GM19328 (cell line): ENCODE measurements around the gene ATE1.
"Not testable (repeated sequence)": the region's sequence is repeated elsewhere in the genome, so short reads cannot be mapped to it uniquely, and the experiment has no call there.

Source experiments
- ATAC-seq: cut with Tn5 transposase; IDR thresholded peaks from one replicate; pipeline ENCODE4 v1.9.1; 2021; ENCODE audit warnings: mild to moderate bottlenecking, moderate library complexity; ENCODE audit not compliant: unreplicated experiment

Gene ATE1

GRCh38 chr10:121930268-121931085 is 2.6 kb upstream of the ATE1 start:
- not testable (repeated sequence) for ATAC-seq

- not testable (repeated sequence) for ATAC-seq
Observed at GRCh38 chr10:121929585-121930267, 1.9 kb upstream of the ATE1 start.

- no peak for ATAC-seq
Observed at GRCh38 chr10:121928528-121928884, 675 bp upstream of the ATE1 start.

- ATAC-seq = peak; percentile 48
Observed at GRCh38 chr10:121927318-121927840, 452 bp downstream of the ATE1 start.

GRCh38 chr10:121926671-121927317 is 1.0 kb downstream of the ATE1 start:
- peak; percentile 13 for ATAC-seq

GRCh38 chr10:121926157-121926556 is 1.7 kb downstream of the ATE1 start:
- ATAC-seq = no peak

- ATAC-seq = no peak
Observed at GRCh38 chr10:121921238-121921931, 6.4 kb downstream of the ATE1 start.

- peak; percentile 76 for ATAC-seq
Observed at GRCh38 chr10:121919666-121920065, 8.2 kb downstream of the ATE1 start.

- ATAC-seq = not testable (repeated sequence)
Observed at GRCh38 chr10:121918800-121919199, 9.0 kb downstream of the ATE1 start.

GRCh38 chr10:121914661-121915060 is 13.2 kb downstream of the ATE1 start:
- no peak for ATAC-seq

- ATAC-seq = no peak
Observed at GRCh38 chr10:121911421-121911697, 16.5 kb downstream of the ATE1 start.

- no peak for ATAC-seq
Observed at GRCh38 chr10:121910673-121911420, 17.0 kb downstream of the ATE1 start.

- no peak for ATAC-seq
Observed at GRCh38 chr10:121904888-121905287, 22.9 kb downstream of the ATE1 start.

- peak; percentile 84 for ATAC-seq
Observed at GRCh38 chr10:121900443-121901174, 27.2 kb downstream of the ATE1 start.

- no peak for ATAC-seq
Observed at GRCh38 chr10:121899727-121900126, 28.1 kb downstream of the ATE1 start.

- ATAC-seq = no peak
Observed at GRCh38 chr10:121891103-121891502, 36.7 kb downstream of the ATE1 start.

- no peak for ATAC-seq
Observed at GRCh38 chr10:121889212-121889611, 38.6 kb downstream of the ATE1 start.

- no peak for ATAC-seq
Observed at GRCh38 chr10:121886997-121887622, 40.7 kb downstream of the ATE1 start.

GRCh38 chr10:121886181-121886580 is 41.6 kb downstream of the ATE1 start:
- ATAC-seq = no peak
